Ovary (tissue), 9 donors: ENCODE measurements around the gene PRPF38B. TPM values are rescaled to one million over a fixed set of nuclear protein-coding genes. Genes with fewer than 3 reads are reported as not detected.
A peak's percentile ranks its signal among the peaks of the same experiment; 100 is the strongest.

Experiments
- DNase-seq, 5 donors: peaks; one replicate each; pipeline ENCODE4 v3.0.0-alpha.2; 2019 to 2020
- H3K27ac ChIP-seq, 2 donors: fragments of 200-600 bp; one replicate each; pipeline versions ENCODE4 v1.5.1 to v1.8.0; 2019 to 2022
- H3K27me3 ChIP-seq: fragments of 200-600 bp; one replicate; pipeline ENCODE4 v1.8.0; 2022
- H3K36me3 ChIP-seq: fragments of 200-600 bp; sonication (generic); one replicate; pipeline ENCODE4 v1.5.1; 2019
- H3K4me1 ChIP-seq: one replicate; pipeline ENCODE4 v1.8.1; 2013; ENCODE audit warnings: mild to moderate bottlenecking, moderate library complexity; ENCODE audit not compliant: insufficient read depth
- H3K4me3 ChIP-seq: fragments of 200-600 bp; sonication (generic); one replicate; pipeline ENCODE4 v1.5.1; 2017
- H3K9me3 ChIP-seq, 2 donors: fragments of 200-600 bp in 1 of 2; sonication (generic) in 1 of 2; one replicate each; pipeline versions ENCODE4 v1.5.1 to v1.8.1; 2013 to 2019; ENCODE audit warnings: mild to moderate bottlenecking in 1 of 2, moderate library complexity in 1 of 2
- CTCF ChIP-seq, 3 donors: fragments of 450-650 bp in 2 of 3; fragments of 200-600 bp in 1 of 3; IDR thresholded peaks; one replicate each; pipeline versions ENCODE4 v1.5.1 to v1.8.0; 2016 to 2022; ENCODE audit warnings: antibody characterized with exemption in 3 of 3, mild to moderate bottlenecking in 1 of 3
- EP300 ChIP-seq: sonication (generic); formaldehyde crosslinking; IDR thresholded peaks from one replicate; pipeline ENCODE4 v1.6.1; 2017; ENCODE audit warnings: antibody characterized with exemption
- POLR2A ChIP-seq: fragments of 450-650 bp; IDR thresholded peaks from one replicate; pipeline ENCODE4 v1.6.1; 2017; ENCODE audit warnings: antibody characterized with exemption, mild to moderate bottlenecking, moderate library complexity
- WGBS, 3 donors: extraction: QIAGEN DNeasy Blood & Tissue Kit in 1 of 3; methylation state at CpG; one replicate each; pipeline versions ENCODE4 v1.1.5 to v1.1.7; 2013 to 2017; 5-methylcytosine and 5-hydroxymethylcytosine counted together
- intact Hi-C, 4 donors: fragments of 100-400 bp; cut with DNase I; formaldehyde crosslinking; loops; one replicate each; pipeline versions ENCODE4 v1.11.0 to v1.15.1; 2022 to 2023
- polyA plus RNA-seq, 2 donors: library from polyadenylated mRNA; stranded (reverse); fragments of 200-250 nt in 1 of 2; fragments of 350-450 nt in 1 of 2; fragmentation: Illumina TruSeq in 1 of 2; extraction: RNeasy Lipid Tissue Mini Kit (QIAGEN cat#74804) in 1 of 2; gene quantifications; one replicate each; pipeline ENCODE4 v1.2.3, GENCODE V29; 2013 to 2014
- total RNA-seq, 7 donors: library from RNA; depleted of rRNA in 2 of 7; stranded (reverse); fragments of >200 nt in 2 of 7; fragmentation: NEBNext Ultra II Directional in 3 of 7; extraction: Animal tissue kit (Norgen Biotek cat#: 25700) in 3 of 7; gene quantifications; one replicate each; pipeline versions ENCODE4 v1.1.0 to v1.2.4, GENCODE V29; 2016 to 2023
- donor health status: DM: no; HTN: no; CAD: no; lungs with moderate emphysema.
- donor health status: DM: no; HTN: no; CAD: no.
- donor health status: Bipolar disorder and iron deficiency.
- donor health status: DM: yes; HTN: yes; CAD: no.
- donor health status: DM: no; HTN: no; CAD: no.
- donor health status: DM: yes; HTN: yes; CAD: no.

The PRPF38B gene
- total and polyA plus RNA-seq, 9 donors: 16.5 to 36.2 (median 29.4) TPM

DNA sequence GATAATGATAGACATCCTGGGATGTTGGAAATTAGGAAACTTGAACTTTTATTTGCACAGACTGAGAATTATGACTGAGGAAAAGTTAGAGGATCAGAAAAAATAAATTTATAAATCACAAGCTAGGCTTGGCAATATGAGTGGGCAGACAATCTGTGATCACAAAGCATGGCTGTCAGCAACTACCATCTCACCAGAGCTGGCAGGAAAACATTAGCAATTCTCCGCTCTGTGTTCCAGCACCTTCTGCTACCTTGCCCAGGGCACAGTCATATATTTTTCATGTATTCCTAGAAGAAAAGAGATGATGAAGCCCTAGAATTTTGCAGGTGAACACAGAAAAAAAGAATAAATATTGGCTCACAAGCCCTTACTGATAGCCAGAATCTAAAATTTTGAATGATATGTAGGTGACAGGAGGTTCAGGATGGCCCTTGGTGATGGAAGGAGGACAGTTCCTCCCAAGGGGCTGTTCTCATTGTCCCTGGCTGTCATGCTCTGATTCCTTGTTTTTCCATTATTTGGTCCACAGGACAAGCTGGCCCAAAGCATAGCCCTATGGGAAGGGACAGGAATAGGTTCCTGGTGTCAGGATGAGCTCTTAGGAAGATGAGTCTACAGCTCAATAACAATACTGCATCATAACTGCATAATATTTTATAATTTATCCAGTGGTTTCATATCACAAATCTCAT is 42.2 kb downstream of the PRPF38B start:
- Histone ChIP-seq H3K27ac (no peak overlapping the region), H3K9me3 (no peaks in the 10 kb centered on the region), H3K4me1 (no peaks in the 10 kb centered on the region), H3K27me3 (no peaks in the 10 kb centered on the region), H3K4me3 (no peak overlapping the region), H3K36me3 (no peaks in the 10 kb centered on the region)
- no peak for DNase-seq
- 94 to 97% (median 94%) methylated on average over 1 of the region's 1 CpG for WGBS, 3 donors
- intact Hi-C loops: no loop called here
- TF ChIP-seq EP300 (no peak), POLR2A (no peak), CTCF (IDR thresholded peaks at IDR 0.05) (no peak)

- no peak for DNase-seq
- no peaks in the 10 kb centered on the region for H3K36me3 ChIP-seq
These were observed 50.1 kb downstream of the PRPF38B start for GRCh38 chr1:108742253-108742652.

GRCh38 chr1:108745980-108746381 is 53.9 kb downstream of the PRPF38B start:
- intact Hi-C loops: loop anchor here in 1 of 4 donors (10.0 kb wide), 1 partner anchor 51 kb away; the partner anchor contains the start of gene PRPF38B
- H3K4me1 ChIP-seq: peaks cover 5% of the 10 kb centered on the region
- 16 to 24% (median 17%) methylated on average over 3 of the region's 3 CpGs for WGBS, 3 donors
- no peaks in the 10 kb centered on the region for H3K27me3 ChIP-seq
- H3K36me3 ChIP-seq: no peaks in the 10 kb centered on the region
- TF ChIP-seq EP300: no peak
- no peak for TF ChIP-seq CTCF (IDR thresholded peaks at IDR 0.05)
- TF ChIP-seq POLR2A: no peak
- DNase-seq: no peak
- no peaks in the 10 kb centered on the region for H3K9me3 ChIP-seq
- H3K27ac ChIP-seq: peak overlapping the region in 1 of 2 donors; percentile 86
- H3K4me3 ChIP-seq: no peak overlapping the region

More at GRCh38 chr1:108742253-108742652, 50.1 kb downstream of the PRPF38B start:
- intact Hi-C loops: loop anchor here in 2 of 4 donors (5.0 to 10.0 kb wide), 2 partner anchors 45 to 47 kb away; partner anchors contain the start of gene PRPF38B (in 1 of the 2)
- Histone ChIP-seq H3K9me3 (no peaks in the 10 kb centered on the region), H3K27ac (no peak overlapping the region), H3K4me1 (no peaks in the 10 kb centered on the region), H3K27me3 (no peaks in the 10 kb centered on the region), H3K4me3 (no peak overlapping the region)
- TF ChIP-seq EP300: no peak
- 62 to 65% (median 62%) methylated on average over 6 of the region's 6 CpGs for WGBS, 3 donors

- TF ChIP-seq EP300 (peak; percentile 65), CTCF (IDR thresholded peaks at IDR 0.05) (peak; percentile 94 to 95 (median 95)), POLR2A (peak; percentile 96)
- intact Hi-C loops: loop anchor here in 1 of 4 donors (10.0 kb wide), 1 partner anchor 52 kb away; the partner anchor contains the start of gene PRPF38B
- peak; percentile 99 to 100 (median 100) for DNase-seq
- peak within 1 kb of the TSS; percentile 84 to 86 for H3K27ac ChIP-seq
- H3K36me3 ChIP-seq: no peaks in the 10 kb centered on the region
- H3K27me3 ChIP-seq: no peaks in the 10 kb centered on the region
- H3K4me3 ChIP-seq: peak within 1 kb of the TSS; percentile 72
- WGBS, 3 donors: 0 to 1% (median 1%) methylated on average over 73 to 75 of the region's 75 CpGs
- peaks cover 5% of the 10 kb centered on the region for H3K4me1 ChIP-seq
- H3K9me3 ChIP-seq: no peaks in the 10 kb centered on the region
These were observed 54.5 kb downstream of the PRPF38B start, which contains the start of gene STXBP3 for GRCh38 chr1:108746382-108747170. Gene STXBP3, plus strand, starts transcription at chr1:108746674. Its CDS starts 64 bp downstream, at chr1:108746738.
